Muscle layer of duodenum (tissue), 2 donors: ENCODE measurements around the gene SLC43A2.
"Not testable (repeated sequence)": the region's sequence is repeated elsewhere in the genome, so short reads cannot be mapped to it uniquely, and the experiment has no call there.

Experiments
- H3K27ac ChIP-seq: one replicate; pipeline ENCODE4 v1.7.0; 2013; ENCODE audit warnings: mild to moderate bottlenecking, low read length
- H3K27me3 ChIP-seq: one replicate; pipeline ENCODE4 v1.7.0; 2013; ENCODE audit warnings: low read depth, mild to moderate bottlenecking, control low read depth, low read length
- H3K36me3 ChIP-seq, 2 donors: one replicate each; pipeline ENCODE4 v1.7.0; 2013; ENCODE audit warnings: low read length in 2 of 2, control low read depth in 1 of 2, mild to moderate bottlenecking in 1 of 2; ENCODE audit not compliant: insufficient read depth in 2 of 2, control insufficient read depth in 1 of 2
- H3K4me1 ChIP-seq, 2 donors: one replicate each; pipeline ENCODE4 v1.7.0; 2013; ENCODE audit warnings: low read length in 2 of 2, mild to moderate bottlenecking in 2 of 2, control low read depth in 1 of 2, moderate library complexity in 1 of 2; ENCODE audit not compliant: insufficient read depth in 2 of 2, control insufficient read depth in 1 of 2
- H3K4me3 ChIP-seq, 2 donors: one replicate each; pipeline ENCODE4 v1.7.0; 2013; ENCODE audit warnings: low read length in 2 of 2, low read depth in 1 of 2, mild to moderate bottlenecking in 1 of 2
- H3K9me3 ChIP-seq, 2 donors: one replicate each; pipeline ENCODE4 v1.7.0; 2013; ENCODE audit warnings: low read length in 2 of 2, control low read depth in 1 of 2, mild to moderate bottlenecking in 1 of 2; ENCODE audit not compliant: control insufficient read depth in 1 of 2
- donor health status: healthy.

Gene SLC43A2

GRCh38 chr17:1539811-1540210 is 88.8 kb downstream of the SLC43A2 start:
- no peaks in the 10 kb centered on the region for H3K9me3 ChIP-seq
- H3K4me1 ChIP-seq = no peaks in the 10 kb centered on the region
- H3K27me3 ChIP-seq = no peaks in the 10 kb centered on the region
- H3K27ac ChIP-seq = no peak overlapping the region
- peaks cover 50 to 65% of the 10 kb centered on the region in 2 donors for H3K36me3 ChIP-seq
- no peak overlapping the region for H3K4me3 ChIP-seq

- no peak overlapping the region for H3K27ac ChIP-seq
- H3K36me3 ChIP-seq = peaks cover 53 to 72% of the 10 kb centered on the region in 2 donors
Observed at GRCh38 chr17:1535737-1536136, 92.9 kb downstream of the SLC43A2 start.

DNA sequence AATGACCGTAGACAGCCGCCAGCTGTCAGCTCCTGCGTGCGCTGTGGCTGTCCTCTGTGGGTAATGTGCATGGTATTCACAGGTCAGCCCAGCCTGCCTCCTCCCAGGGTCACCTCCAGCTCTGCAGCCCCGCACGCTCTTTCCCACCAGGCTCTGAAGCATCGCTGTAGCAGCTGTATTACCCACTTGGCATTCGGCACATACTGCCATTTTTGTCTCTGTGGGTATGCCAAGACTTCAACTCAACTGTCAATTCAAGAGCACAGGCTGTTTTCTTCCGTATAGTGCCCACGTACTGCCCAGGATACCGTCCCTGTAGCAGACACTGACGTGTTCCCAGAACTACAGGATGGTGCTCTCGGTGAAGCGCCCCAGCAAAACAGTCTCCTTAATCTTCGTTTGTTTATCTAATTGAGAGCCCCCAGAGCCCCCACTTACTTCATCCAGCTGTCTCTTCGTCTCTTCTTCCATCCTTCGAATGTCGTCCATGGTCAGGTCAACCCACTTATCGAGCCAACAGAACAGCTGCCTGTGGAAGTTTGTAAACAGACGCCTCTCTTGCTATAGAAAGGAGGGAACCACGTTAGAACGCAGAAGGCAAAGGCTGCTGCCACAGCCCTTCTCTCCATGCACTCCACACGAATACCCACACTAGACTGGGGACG is 94.8 kb downstream of the SLC43A2 start:
- no peak overlapping the region for H3K4me3 ChIP-seq
- H3K36me3 ChIP-seq = peaks cover 56 to 63% of the 10 kb centered on the region in 2 donors
- H3K4me1 ChIP-seq = no peaks in the 10 kb centered on the region
- no peaks in the 10 kb centered on the region for H3K9me3 ChIP-seq
- H3K27ac ChIP-seq = no peak overlapping the region
- H3K27me3 ChIP-seq = no peaks in the 10 kb centered on the region

More at GRCh38 chr17:1535737-1536136, 92.9 kb downstream of the SLC43A2 start:
- Histone ChIP-seq H3K9me3 (no peaks in the 10 kb centered on the region), H3K4me3 (no peak overlapping the region), H3K4me1 (no peaks in the 10 kb centered on the region), H3K27me3 (no peaks in the 10 kb centered on the region)

DNA sequence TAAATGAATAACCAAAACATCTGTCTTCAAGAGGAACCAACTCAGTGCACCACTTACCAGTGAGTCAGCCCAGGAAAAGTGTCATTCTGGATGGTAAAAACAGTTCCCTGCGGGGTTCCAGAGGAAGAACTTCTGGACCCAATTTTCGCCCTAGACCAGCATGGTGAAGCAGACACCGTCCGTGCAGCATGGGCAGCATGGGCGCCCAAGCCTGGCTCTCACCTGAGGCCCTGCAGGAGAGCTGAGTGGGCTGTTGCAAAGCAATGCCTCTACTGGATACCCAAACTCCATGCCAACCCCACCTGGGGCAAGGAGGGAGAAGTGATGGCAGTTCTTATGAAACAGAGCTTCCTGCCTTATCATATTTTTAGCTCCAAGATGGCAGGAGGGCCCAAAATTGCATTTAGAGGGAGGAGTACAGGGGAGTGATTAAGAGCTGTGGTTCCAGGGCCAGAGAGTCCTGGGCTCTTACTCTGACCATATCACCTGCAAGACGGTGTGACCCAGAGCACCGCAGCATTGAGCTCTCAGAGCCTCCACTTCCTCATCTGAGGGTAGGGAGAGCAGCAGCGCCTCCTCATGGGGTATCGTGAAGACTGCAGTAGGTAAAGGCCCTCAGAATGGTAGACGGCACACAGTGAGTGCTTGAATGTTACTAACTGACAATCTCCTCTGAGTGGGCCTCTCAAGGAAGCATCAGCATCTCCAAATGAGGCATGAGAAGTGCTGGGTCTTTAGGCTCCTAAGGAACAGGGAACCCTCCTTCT is 95.6 kb downstream of the SLC43A2 start:
- H3K27ac ChIP-seq = no peak overlapping the region
- peaks cover 48 to 55% of the 10 kb centered on the region in 2 donors for H3K36me3 ChIP-seq
- no peaks in the 10 kb centered on the region for H3K9me3 ChIP-seq
- H3K4me1 ChIP-seq = no peaks in the 10 kb centered on the region
- H3K4me3 ChIP-seq = no peak overlapping the region
- no peaks in the 10 kb centered on the region for H3K27me3 ChIP-seq

DNA sequence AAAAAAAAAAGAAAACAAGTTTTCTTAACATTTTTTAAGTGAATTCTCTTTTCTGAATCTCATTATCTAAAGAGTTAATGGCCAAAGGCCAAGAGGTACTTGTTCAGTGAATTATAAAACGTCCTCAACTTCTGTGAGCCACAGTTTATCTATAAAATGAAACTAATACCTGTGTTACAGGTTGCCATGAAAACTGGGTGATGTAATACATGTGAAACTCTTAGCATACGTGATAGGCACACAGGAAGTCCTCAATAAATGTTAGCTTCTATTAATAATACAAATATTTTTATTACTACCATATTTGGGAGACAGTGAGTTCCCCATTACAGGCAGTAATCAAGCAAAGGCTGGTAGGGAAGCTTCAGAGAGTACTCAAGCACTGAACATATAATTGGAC is 98.8 kb downstream of the SLC43A2 start:
- Histone ChIP-seq H3K4me1 (no peaks in the 10 kb centered on the region), H3K9me3 (no peaks in the 10 kb centered on the region), H3K27me3 (no peaks in the 10 kb centered on the region), H3K36me3 (peaks cover 45 to 57% of the 10 kb centered on the region in 2 donors), H3K27ac (no peak overlapping the region), H3K4me3 (no peak overlapping the region)

- H3K36me3 ChIP-seq = peaks cover 23 to 43% of the 10 kb centered on the region in 2 donors
- not testable (repeated sequence) for H3K4me3 ChIP-seq, H3K27me3 ChIP-seq
Observed at GRCh38 chr17:1526876-1527275, 101.8 kb downstream of the SLC43A2 start.

DNA sequence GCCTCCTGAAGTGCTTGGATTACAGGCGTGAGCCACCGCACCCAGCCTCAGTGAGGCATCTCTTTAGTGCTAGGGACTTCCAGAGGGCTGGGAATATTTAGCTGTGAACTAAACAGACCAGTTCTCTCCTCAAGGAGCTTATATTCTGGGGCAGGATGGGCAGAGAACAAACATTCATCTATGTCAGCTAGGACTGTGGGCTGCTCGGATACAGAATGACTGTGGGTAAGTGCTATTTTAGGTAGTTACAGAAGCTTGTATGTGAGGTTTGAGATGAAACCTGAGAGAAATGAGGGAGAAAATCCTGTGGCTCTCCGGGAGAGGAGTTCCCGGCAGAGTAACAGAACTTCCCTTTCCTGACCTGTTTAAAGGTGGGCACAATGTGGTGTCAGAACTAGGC is 106.0 kb downstream of the SLC43A2 start:
- Histone ChIP-seq H3K9me3 (no peaks in the 10 kb centered on the region), H3K36me3 (peaks cover 26 to 52% of the 10 kb centered on the region in 2 donors), H3K27me3 (no peaks in the 10 kb centered on the region), H3K4me3 (no peak overlapping the region), H3K4me1 (peaks cover 3 to 4% of the 10 kb centered on the region in 2 donors), H3K27ac (no peak overlapping the region)

More at GRCh38 chr17:1526876-1527275, 101.8 kb downstream of the SLC43A2 start:
- H3K9me3 ChIP-seq, H3K4me1 ChIP-seq, H3K27ac ChIP-seq: not testable (repeated sequence)

- Histone ChIP-seq H3K27ac (no peak overlapping the region), H3K9me3 (no peaks in the 10 kb centered on the region), H3K4me1 (peaks cover 5 to 6% of the 10 kb centered on the region in 2 donors), H3K36me3 (peaks cover 26 to 41% of the 10 kb centered on the region in 2 donors), H3K4me3 (no peak overlapping the region), H3K27me3 (no peaks in the 10 kb centered on the region)
Observed at GRCh38 chr17:1521086-1521640, 107.5 kb downstream of the SLC43A2 start.

GRCh38 chr17:1519678-1520077 is 109.0 kb downstream of the SLC43A2 start:
- no peaks in the 10 kb centered on the region for H3K9me3 ChIP-seq
- H3K36me3 ChIP-seq = peaks cover 21 to 34% of the 10 kb centered on the region in 2 donors
- H3K4me1 ChIP-seq = peaks cover 9 to 14% of the 10 kb centered on the region in 2 donors
- no peak overlapping the region for H3K27ac ChIP-seq
- no peak overlapping the region for H3K4me3 ChIP-seq
- no peaks in the 10 kb centered on the region for H3K27me3 ChIP-seq
